DMS 273 treated with DMSO at 0.1 percent for 48 hours (cell line): ENCODE measurements around the gene PLA2G5.

Experiments used
- DNase-seq: peaks from one replicate; lab custom pipeline; 2025; lab: John Stamatoyannopoulos, UW

PLA2G5 gene

GRCh38 chr1:20090119-20090518, 20.1 kb downstream of the PLA2G5 start:
- DNase-seq: no peak

- no peak for DNase-seq
Observed at GRCh38 chr1:20090641-20091040, 20.6 kb downstream of the PLA2G5 start.

- DNase-seq: no peak
Observed at GRCh38 chr1:20093303-20093702, 23.3 kb downstream of the PLA2G5 start.

- no peak for DNase-seq
Observed at GRCh38 chr1:20093940-20094391, 24.0 kb downstream of the PLA2G5 start.

GRCh38 chr1:20095564-20096434, 25.8 kb downstream of the PLA2G5 start:
- no peak for DNase-seq

- DNase-seq: no peak
Observed at GRCh38 chr1:20096840-20097447, 26.9 kb downstream of the PLA2G5 start.

- DNase-seq: no peak
Observed at GRCh38 chr1:20099533-20099932, 29.5 kb downstream of the PLA2G5 start.

- no peak for DNase-seq
Observed at GRCh38 chr1:20100632-20101355, 30.8 kb downstream of the PLA2G5 start.

- no peak for DNase-seq
Observed at GRCh38 chr1:20102875-20103274, 32.9 kb downstream of the PLA2G5 start.

GRCh38 chr1:20105856-20106255, 35.9 kb downstream of the PLA2G5 start:
- no peak for DNase-seq

GRCh38 chr1:20107351-20107750, 37.4 kb downstream of the PLA2G5 start:
- DNase-seq: no peak

- no peak for DNase-seq
Observed at GRCh38 chr1:20107796-20108195, 37.8 kb downstream of the PLA2G5 start.

GRCh38 chr1:20108366-20109123, 38.6 kb downstream of the PLA2G5 start:
- DNase-seq: no peak

- DNase-seq: no peak
Observed at GRCh38 chr1:20109223-20109856, 39.3 kb downstream of the PLA2G5 start.

GRCh38 chr1:20110679-20111078, 40.7 kb downstream of the PLA2G5 start:
- DNase-seq: no peak

GRCh38 chr1:20111452-20111851, 41.5 kb downstream of the PLA2G5 start:
- no peak for DNase-seq

GRCh38 chr1:20112279-20113000, 42.4 kb downstream of the PLA2G5 start:
- DNase-seq: peak; percentile 27

- no peak for DNase-seq
Observed at GRCh38 chr1:20114021-20114648, 44.1 kb downstream of the PLA2G5 start.

- no peak for DNase-seq
Observed at GRCh38 chr1:20115479-20115878, 45.5 kb downstream of the PLA2G5 start.

- no peak for DNase-seq
Observed at GRCh38 chr1:20115916-20116315, 45.9 kb downstream of the PLA2G5 start.
